Astrocyte (in vitro differentiated cells and primary cell): Measurements from ENCODE around the gene TMEM42. TPM values are rescaled to one million over a fixed set of nuclear protein-coding genes. Genes with fewer than 3 reads are reported as not detected.

ENCODE experiments used
- DNase-seq: peaks from one replicate; pipeline ENCODE4 v3.0.0-alpha.2; 2010; ENCODE audit warnings: low read depth
- FAIRE-seq: peaks from 2 replicates; lab custom pipeline; 2011; peaks lifted over from hg19 to GRCh38; lab: Jason Lieb, UNC
- H2AFZ ChIP-seq: 2 replicates; pipeline ENCODE4 v1.6.0; 2012; ENCODE audit warnings: low read depth, low read length, inconsistent platforms
- H3K27ac ChIP-seq: 2 replicates; pipeline ENCODE4 v1.5.1; 2011; ENCODE audit warnings: low read depth, low read length, inconsistent platforms
- H3K27me3 ChIP-seq: 2 replicates; pipeline ENCODE4 v1.6.0; 2011; ENCODE audit warnings: low read length, inconsistent platforms; ENCODE audit not compliant: insufficient read depth
- H3K36me3 ChIP-seq: 2 replicates; pipeline ENCODE4 v1.5.1; 2011; ENCODE audit warnings: low read length, inconsistent platforms; ENCODE audit not compliant: insufficient read depth
- H3K4me1 ChIP-seq: 2 replicates; pipeline ENCODE4 v1.5.1; 2011; ENCODE audit warnings: low read length, inconsistent platforms; ENCODE audit not compliant: insufficient read depth
- H3K4me2 ChIP-seq: 2 replicates; pipeline ENCODE4 v1.6.0; 2012; ENCODE audit warnings: low read length, inconsistent platforms
- H3K4me3 ChIP-seq: 2 replicates; pipeline ENCODE4 v1.5.1; 2011; ENCODE audit warnings: low read depth, mild to moderate bottlenecking, low read length, inconsistent platforms; ENCODE audit not compliant: insufficient read depth
- H3K79me2 ChIP-seq: 2 replicates; pipeline ENCODE4 v1.6.0; 2012; ENCODE audit warnings: mild to moderate bottlenecking, low read length, inconsistent platforms; ENCODE audit not compliant: insufficient read depth
- H3K9ac ChIP-seq: 2 replicates; pipeline ENCODE4 v1.6.0; 2012; ENCODE audit warnings: mild to moderate bottlenecking, low read length, inconsistent platforms
- H3K9me3 ChIP-seq: 2 replicates; pipeline ENCODE4 v1.5.1; 2012; ENCODE audit warnings: low read depth, mild to moderate bottlenecking, low read length, inconsistent platforms; ENCODE audit not compliant: insufficient read depth
- H4K20me1 ChIP-seq: 2 replicates; pipeline ENCODE4 v1.6.0; 2012; ENCODE audit warnings: low read length, inconsistent platforms; ENCODE audit not compliant: insufficient read depth
- H3K27ac Mint-ChIP-seq: one replicate; pipeline ENCODE4 v1.8.0; 2021; ENCODE audit warnings: mild to moderate bottlenecking, mixed read lengths; ENCODE audit not compliant: unreplicated experiment
- H3K27me3 Mint-ChIP-seq: one replicate; pipeline ENCODE4 v1.8.0; 2021; ENCODE audit warnings: low read depth, mixed read lengths; ENCODE audit not compliant: unreplicated experiment
- H3K36me3 Mint-ChIP-seq: one replicate; pipeline ENCODE4 v1.8.0; 2021; ENCODE audit warnings: low read depth, mixed read lengths; ENCODE audit not compliant: unreplicated experiment
- H3K4me1 Mint-ChIP-seq: one replicate; pipeline ENCODE4 v1.8.0; 2021; ENCODE audit warnings: low read depth, mixed read lengths; ENCODE audit not compliant: unreplicated experiment
- H3K4me3 Mint-ChIP-seq: one replicate; pipeline ENCODE4 v1.8.0; 2021; ENCODE audit warnings: mild to moderate bottlenecking, moderate library complexity, mixed read lengths; ENCODE audit not compliant: unreplicated experiment
- H3K9me3 Mint-ChIP-seq: one replicate; pipeline ENCODE4 v1.8.0; 2021; ENCODE audit warnings: mild to moderate bottlenecking, mixed read lengths; ENCODE audit not compliant: unreplicated experiment
- EZH2 ChIP-seq: IDR thresholded peaks from 2 replicates; pipeline ENCODE4 v1.6.1; 2012; ENCODE audit warnings: mild to moderate bottlenecking, low read length, inconsistent platforms; ENCODE audit not compliant: insufficient read depth
- total RNA-seq: library from RNA; stranded (reverse); gene quantifications from 2 replicates; pipeline ENCODE4 v1.2.1, GENCODE V29; 2021
- TF ChIP-seq, protein P1 (sequence below): IDR thresholded peaks from 2 replicates; pipeline ENCODE4 v1.5.1; 2011; ENCODE audit warnings: low read depth, mild to moderate bottlenecking, inconsistent platforms, low read length, moderate library complexity; ENCODE audit not compliant: insufficient read depth

The TMEM42 gene
- total RNA-seq, 1 donor from 2014 or later: 6.9 TPM

DNA sequence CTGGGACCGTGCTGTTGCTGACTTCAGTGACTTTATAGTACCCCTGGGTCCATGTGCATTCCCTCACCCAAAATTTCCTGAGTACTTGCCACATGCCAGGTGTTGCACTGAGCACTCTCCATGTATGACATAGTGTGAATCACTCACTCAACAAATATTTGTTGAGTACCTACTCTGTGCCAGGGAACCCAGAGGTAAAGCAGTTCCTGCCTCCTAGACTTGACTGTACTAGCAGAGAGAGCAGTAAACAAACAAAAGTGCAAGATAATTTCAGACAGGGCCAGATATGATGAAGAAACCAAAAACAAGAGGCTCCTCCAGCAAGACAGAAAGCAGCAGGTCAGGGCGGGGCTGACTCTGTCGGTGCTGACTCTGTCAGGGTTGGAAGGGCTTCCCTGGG is 24.8 kb downstream of the TMEM42 start:
- TF ChIP-seq EZH2: no peak
- TF ChIP-seq, protein P1, sequence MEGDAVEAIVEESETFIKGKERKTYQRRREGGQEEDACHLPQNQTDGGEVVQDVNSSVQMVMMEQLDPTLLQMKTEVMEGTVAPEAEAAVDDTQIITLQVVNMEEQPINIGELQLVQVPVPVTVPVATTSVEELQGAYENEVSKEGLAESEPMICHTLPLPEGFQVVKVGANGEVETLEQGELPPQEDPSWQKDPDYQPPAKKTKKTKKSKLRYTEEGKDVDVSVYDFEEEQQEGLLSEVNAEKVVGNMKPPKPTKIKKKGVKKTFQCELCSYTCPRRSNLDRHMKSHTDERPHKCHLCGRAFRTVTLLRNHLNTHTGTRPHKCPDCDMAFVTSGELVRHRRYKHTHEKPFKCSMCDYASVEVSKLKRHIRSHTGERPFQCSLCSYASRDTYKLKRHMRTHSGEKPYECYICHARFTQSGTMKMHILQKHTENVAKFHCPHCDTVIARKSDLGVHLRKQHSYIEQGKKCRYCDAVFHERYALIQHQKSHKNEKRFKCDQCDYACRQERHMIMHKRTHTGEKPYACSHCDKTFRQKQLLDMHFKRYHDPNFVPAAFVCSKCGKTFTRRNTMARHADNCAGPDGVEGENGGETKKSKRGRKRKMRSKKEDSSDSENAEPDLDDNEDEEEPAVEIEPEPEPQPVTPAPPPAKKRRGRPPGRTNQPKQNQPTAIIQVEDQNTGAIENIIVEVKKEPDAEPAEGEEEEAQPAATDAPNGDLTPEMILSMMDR: no peak
- Histone ChIP-seq H3K27me3 (no peaks in the 10 kb centered on the region), H3K4me1 (peaks cover 34% of the 10 kb centered on the region), H3K27ac (no peak overlapping the region), H4K20me1 (no peaks in the 10 kb centered on the region), H3K9ac (no peak overlapping the region), H2AFZ (no peak overlapping the region), H3K4me3 (no peak overlapping the region), H3K79me2 (no peaks in the 10 kb centered on the region), H3K4me2 (peak overlapping the region; percentile 24), H3K9me3 (no peaks in the 10 kb centered on the region), H3K36me3 (no peaks in the 10 kb centered on the region)
- Mint-ChIP-seq H3K4me3 (no peak overlapping the region), H3K27ac (peak overlapping the region; percentile 83), H3K9me3 (no peaks in the 10 kb centered on the region), H3K36me3 (no peaks in the 10 kb centered on the region), H3K4me1 (peaks cover 23% of the 10 kb centered on the region), H3K27me3 (peaks cover 4% of the 10 kb centered on the region)
- no peak for FAIRE-seq
- peak; percentile 9 for DNase-seq

DNA sequence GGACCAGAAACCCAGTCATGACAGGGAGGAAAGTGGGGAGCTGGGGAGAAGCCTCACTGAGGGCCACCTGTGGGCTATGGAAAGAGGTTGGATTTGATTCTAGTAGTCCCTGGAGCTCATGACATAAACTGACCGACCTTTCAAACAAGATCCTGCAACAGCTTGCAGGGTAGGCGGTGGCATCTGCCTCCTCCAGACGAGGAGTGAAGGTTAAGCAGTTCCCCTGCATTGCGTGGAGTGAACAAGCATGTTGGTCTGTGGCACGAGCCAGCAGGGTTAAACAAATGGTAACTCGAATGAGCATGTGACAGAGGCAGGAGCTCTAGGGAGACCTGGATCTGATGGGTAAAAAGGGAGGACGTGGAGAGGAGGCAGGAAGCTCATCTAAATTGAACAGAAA is 25.4 kb downstream of the TMEM42 start:
- Histone ChIP-seq H3K4me2 (no peak overlapping the region), H3K4me3 (no peak overlapping the region), H3K4me1 (peaks cover 34% of the 10 kb centered on the region), H3K9me3 (no peaks in the 10 kb centered on the region), H3K27me3 (no peaks in the 10 kb centered on the region), H3K36me3 (no peaks in the 10 kb centered on the region), H3K9ac (no peak overlapping the region), H2AFZ (no peak overlapping the region), H3K27ac (no peak overlapping the region), H4K20me1 (no peaks in the 10 kb centered on the region), H3K79me2 (no peaks in the 10 kb centered on the region)
- Mint-ChIP-seq H3K4me3 (no peak overlapping the region), H3K27ac (no peak overlapping the region), H3K9me3 (no peaks in the 10 kb centered on the region), H3K27me3 (peaks cover 4% of the 10 kb centered on the region), H3K36me3 (no peaks in the 10 kb centered on the region), H3K4me1 (peaks cover 23% of the 10 kb centered on the region)
- FAIRE-seq (no peak), DNase-seq (no peak)
- TF ChIP-seq EZH2: no peak
- TF ChIP-seq, protein P1: no peak

DNA sequence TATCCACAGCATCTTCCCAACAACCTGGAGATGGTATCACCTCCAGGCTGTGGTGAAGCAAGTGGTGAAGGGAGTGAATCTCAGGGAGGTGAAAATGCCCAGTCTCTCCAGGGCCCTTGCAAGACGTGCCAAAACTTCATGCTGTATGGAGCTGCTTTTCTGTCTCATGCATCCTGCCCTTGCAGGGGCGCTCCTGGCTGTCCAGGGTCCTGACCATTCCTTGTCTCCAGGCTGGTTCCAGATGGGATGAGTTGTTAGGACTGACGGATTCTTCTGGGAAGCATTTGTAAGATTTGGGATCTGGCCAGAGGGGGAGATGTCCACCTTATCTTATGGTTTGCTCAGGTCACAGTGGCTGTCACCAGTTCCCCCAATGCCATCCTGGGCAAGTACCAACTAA is 28.5 kb downstream of the TMEM42 start:
- Histone ChIP-seq H3K27ac (no peak overlapping the region), H3K4me2 (no peak overlapping the region), H3K9ac (no peak overlapping the region), H3K79me2 (no peaks in the 10 kb centered on the region), H3K9me3 (no peaks in the 10 kb centered on the region), H2AFZ (no peak overlapping the region), H4K20me1 (no peaks in the 10 kb centered on the region), H3K36me3 (no peaks in the 10 kb centered on the region), H3K27me3 (no peaks in the 10 kb centered on the region), H3K4me1 (peaks cover 30% of the 10 kb centered on the region), H3K4me3 (no peak overlapping the region)
- H3K9me3 Mint-ChIP-seq: peaks cover 3% of the 10 kb centered on the region
- TF ChIP-seq, protein P1: no peak
- no peak for TF ChIP-seq EZH2
- peaks cover 4% of the 10 kb centered on the region for H3K27me3 Mint-ChIP-seq
- no peaks in the 10 kb centered on the region for H3K36me3 Mint-ChIP-seq
- no peak overlapping the region for H3K4me3 Mint-ChIP-seq
- peaks cover 20% of the 10 kb centered on the region for H3K4me1 Mint-ChIP-seq
- H3K27ac Mint-ChIP-seq: no peak overlapping the region
- DNase-seq: no peak
- no peak for FAIRE-seq
